GM11168 (cell line): ENCODE data around the gene STEEP1.

Source experiments
- in situ Hi-C: fragments of 300-500 bp; cut with MboI; formaldehyde crosslinking; loops from one replicate; pipeline ENCODE4 v1.12.0; 2022; ENCODE audit warnings: low sequenced_read_pairs; ENCODE audit not compliant: unreplicated experiment

Gene STEEP1

GRCh38 chrX:119537487-119537886 lies 27.7 kb downstream of the STEEP1 start:
- in situ Hi-C loops, result no loop called here

GRCh38 chrX:119529345-119530276 lies 35.6 kb downstream of the STEEP1 start:
- in situ Hi-C loops, result no loop called here

GRCh38 chrX:119523664-119524184 lies 41.5 kb downstream of the STEEP1 start:
- in situ Hi-C loops, result loop anchor here (25.0 kb wide), 1 partner anchor 214 kb away; no protein-coding TSS in a partner anchor

GRCh38 chrX:119521246-119521645 lies 44.0 kb downstream of the STEEP1 start:
- in situ Hi-C loops, result loop anchor here (25.0 kb wide), 1 partner anchor 216 kb away; no protein-coding TSS in a partner anchor

GRCh38 chrX:119518371-119518770 lies 46.8 kb downstream of the STEEP1 start:
- in situ Hi-C loops, result loop anchor here (25.0 kb wide), 1 partner anchor 219 kb away; no protein-coding TSS in a partner anchor

GRCh38 chrX:119516157-119516702 lies 49.0 kb downstream of the STEEP1 start:
- in situ Hi-C loops, result loop anchor here (25.0 kb wide), 1 partner anchor 221 kb away; no protein-coding TSS in a partner anchor

- in situ Hi-C loops, result loop anchor here (25.0 kb wide), 1 partner anchor 225 kb away; no protein-coding TSS in a partner anchor
These were observed 52.9 kb downstream of the STEEP1 start for GRCh38 chrX:119512146-119512800.

- in situ Hi-C loops, result loop anchor here (25.0 kb wide), 1 partner anchor 230 kb away; no protein-coding TSS in a partner anchor
These were observed 58.0 kb downstream of the STEEP1 start for GRCh38 chrX:119507206-119507605.

GRCh38 chrX:119505945-119506344 lies 59.3 kb downstream of the STEEP1 start:
- in situ Hi-C loops, result loop anchor here (25.0 kb wide), 1 partner anchor 231 kb away; no protein-coding TSS in a partner anchor

GRCh38 chrX:119505145-119505544 lies 60.1 kb downstream of the STEEP1 start:
- in situ Hi-C loops, result loop anchor here (25.0 kb wide), 1 partner anchor 232 kb away; no protein-coding TSS in a partner anchor

- in situ Hi-C loops, result loop anchor here (25.0 kb wide), 1 partner anchor 234 kb away; no protein-coding TSS in a partner anchor
These were observed 61.7 kb downstream of the STEEP1 start for GRCh38 chrX:119503484-119503861.

- in situ Hi-C loops, result loop anchor here (25.0 kb wide), 1 partner anchor 234 kb away; no protein-coding TSS in a partner anchor
These were observed 62.3 kb downstream of the STEEP1 start for GRCh38 chrX:119502727-119503483.

- in situ Hi-C loops, result loop anchor here (25.0 kb wide), 1 partner anchor 236 kb away; no protein-coding TSS in a partner anchor
These were observed 63.6 kb downstream of the STEEP1 start for GRCh38 chrX:119501511-119502148.

- in situ Hi-C loops, result loop anchor here (25.0 kb wide), 1 partner anchor 237 kb away; no protein-coding TSS in a partner anchor
These were observed 65.0 kb downstream of the STEEP1 start for GRCh38 chrX:119500061-119500800.

- in situ Hi-C loops, result no loop called here
These were observed 68.0 kb downstream of the STEEP1 start for GRCh38 chrX:119497185-119497584.

- in situ Hi-C loops, result no loop called here
These were observed 69.2 kb downstream of the STEEP1 start for GRCh38 chrX:119495734-119496726.
